HEK293 (cell line): ENCODE measurements around the gene KRTAP12-4.
"Not testable (repeated sequence)": the region's sequence is repeated elsewhere in the genome, so short reads cannot be mapped to it uniquely, and the experiment has no call there.

Source experiments
- CTCF ChIA-PET: fragments of 350-600 bp; formaldehyde crosslinking; extraction: SDS; loops from one replicate; lab custom pipeline; 2021; ENCODE audit warnings: antibody characterized with exemption; lab: Yijun Ruan, JAX
- POLR2A ChIA-PET: fragments of 300-600 bp; formaldehyde crosslinking; extraction: SDS; loops from one replicate; lab custom pipeline; 2020; ENCODE audit warnings: antibody characterized with exemption, inconsistent platforms; lab: Yijun Ruan, JAX
- H3K27ac ChIP-seq: fragments of 200-500 bp; sonication (Bioruptor generic); 2 replicates; pipeline ENCODE4 v1.5.1; 2014; ENCODE audit warnings: low read depth, low read length, control low read depth, inconsistent platforms; ENCODE audit errors: extremely low read depth
- H3K36me3 ChIP-seq, 2 experiments: fragments of 200-500 bp in 1 of 2; sonication (Bioruptor generic) in 1 of 2; 1 replicate in 1 of 2; 2 replicates in 1 of 2; pipeline ENCODE4 v1.5.1; 2014 to 2017; ENCODE audit warnings: inconsistent platforms in 2 of 2, low read length in 2 of 2; ENCODE audit not compliant: control insufficient read depth in 2 of 2, insufficient read depth in 1 of 2
- H3K4me1 ChIP-seq: fragments of 200-500 bp; sonication (Bioruptor generic); 2 replicates; pipeline ENCODE4 v1.5.1; 2014; ENCODE audit warnings: mild to moderate bottlenecking, low read length, inconsistent platforms; ENCODE audit not compliant: control insufficient read depth, insufficient read depth
- H3K4me3 ChIP-seq: 2 replicates; pipeline ENCODE4 v1.5.1; 2011; ENCODE audit warnings: low read depth, mild to moderate bottlenecking, control low read depth, low read length, moderate library complexity
- H3K9me3 ChIP-seq: fragments of 200-500 bp; sonication (Bioruptor generic); 2 replicates; pipeline ENCODE4 v1.5.1; 2014; ENCODE audit warnings: low read depth, low read length, inconsistent platforms; ENCODE audit not compliant: control insufficient read depth, insufficient read depth
- SETDB1 ChIP-seq: IDR thresholded peaks from one replicate; pipeline ENCODE4 v1.6.1; 2017; ENCODE audit warnings: mild to moderate bottlenecking, low read length, moderate library complexity, mixed read lengths; ENCODE audit not compliant: insufficient read length
- ZNF112 ChIP-seq: fragments of 450-650 bp; formaldehyde crosslinking; IDR thresholded peaks from 2 replicates; pipeline ENCODE4 v1.5.0; 2017; ENCODE audit warnings: missing biosample characterization, missing genetic modification characterization
- ZNF146 ChIP-seq: fragments of 450-650 bp; formaldehyde crosslinking; IDR thresholded peaks from 2 replicates; pipeline ENCODE4 v1.5.1; 2016; ENCODE audit warnings: missing biosample characterization, missing genetic modification characterization
- ZNF2 ChIP-seq: fragments of 450-650 bp; formaldehyde crosslinking; IDR thresholded peaks from 2 replicates; pipeline ENCODE4 v1.5.1; 2016; ENCODE audit warnings: missing biosample characterization, missing genetic modification characterization
- ZNF416 ChIP-seq: fragments of 450-650 bp; formaldehyde crosslinking; IDR thresholded peaks from 2 replicates; pipeline ENCODE4 v1.5.1; 2016; ENCODE audit warnings: missing biosample characterization, missing genetic modification characterization
- ZNF585B ChIP-seq: fragments of 450-650 bp; formaldehyde crosslinking; IDR thresholded peaks from 2 replicates; pipeline ENCODE4 v1.5.1; 2016; ENCODE audit warnings: missing biosample characterization, missing genetic modification characterization
- ZNF624 ChIP-seq: fragments of 450-650 bp; formaldehyde crosslinking; IDR thresholded peaks from 2 replicates; pipeline ENCODE4 v1.5.1; 2017; ENCODE audit warnings: missing biosample characterization, missing genetic modification characterization
- ZNF707 ChIP-seq: fragments of 450-650 bp; formaldehyde crosslinking; IDR thresholded peaks from 2 replicates; pipeline ENCODE4 v1.5.1; 2016; ENCODE audit warnings: missing biosample characterization, missing genetic modification characterization
- ZNF792 ChIP-seq: fragments of 450-650 bp; formaldehyde crosslinking; IDR thresholded peaks from 2 replicates; pipeline ENCODE4 v1.5.1; 2016; ENCODE audit warnings: missing biosample characterization, missing genetic modification characterization

Gene KRTAP12-4

DNA sequence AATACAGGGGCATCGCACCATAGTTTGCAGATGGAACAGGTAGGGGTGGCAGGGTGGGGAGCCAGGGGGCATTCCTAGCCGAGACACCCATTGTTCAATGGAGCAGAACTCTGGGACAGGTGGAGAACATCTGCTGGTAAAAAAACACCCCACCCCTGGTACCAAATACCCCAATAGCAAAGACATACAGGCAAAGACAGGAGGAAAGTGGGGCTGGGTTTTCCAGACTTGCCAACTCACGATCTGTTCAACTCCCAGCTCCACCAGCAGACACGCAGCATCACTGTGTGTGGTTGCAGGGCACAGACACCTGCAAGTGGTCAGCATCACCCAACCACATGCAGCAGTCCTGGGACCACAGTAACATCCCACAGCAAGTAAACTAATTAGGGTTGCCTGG is 42.9 kb downstream of the KRTAP12-4 start:
- no peak overlapping the region for H3K27ac ChIP-seq
- ChIA-PET POLR2A (no interaction called here), CTCF (no interaction called here)
- no peak overlapping the region for H3K4me3 ChIP-seq
- TF ChIP-seq ZNF416 (tag by site-specific recombination) (no peak), ZNF707 (tag by site-specific recombination) (peak; percentile 94)
- H3K36me3 ChIP-seq: no peaks in the 10 kb centered on the region
- H3K4me1 ChIP-seq: no peaks in the 10 kb centered on the region
- no peaks in the 10 kb centered on the region for H3K9me3 ChIP-seq

DNA sequence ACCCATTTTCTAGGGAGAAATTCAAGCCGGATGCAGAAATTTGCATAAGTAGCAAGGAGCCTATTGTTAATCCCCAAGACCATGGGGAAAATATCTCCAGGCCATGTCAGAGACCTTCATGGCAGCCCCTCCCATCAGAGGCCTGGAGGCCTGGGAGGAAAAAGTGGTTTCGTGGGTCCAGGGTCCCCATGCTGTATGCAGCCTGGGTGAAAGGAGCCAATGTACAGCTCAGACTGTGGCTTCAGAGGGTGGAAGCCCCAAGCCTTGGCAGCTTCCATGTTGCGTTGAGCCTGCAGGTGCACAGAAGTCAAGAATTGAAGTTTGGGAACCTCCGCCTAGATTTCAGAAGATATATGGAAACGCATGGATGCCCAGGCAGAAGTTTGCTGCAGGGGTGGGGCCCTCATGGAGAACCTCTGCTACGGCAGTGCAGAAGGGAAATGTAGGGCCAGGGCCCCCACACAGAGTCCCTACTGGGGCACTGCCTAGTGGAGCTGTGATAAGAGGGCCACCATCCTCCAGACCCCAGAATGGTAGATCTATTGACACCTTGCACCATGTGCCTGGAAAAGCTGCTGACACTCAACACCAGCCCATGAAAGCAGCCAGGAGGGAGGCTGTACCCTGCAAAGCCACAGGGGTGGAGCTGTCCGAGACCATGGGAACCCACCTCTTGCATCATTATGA is 44.2 kb downstream of the KRTAP12-4 start:
- H3K4me1 ChIP-seq, H3K36me3 ChIP-seq, H3K27ac ChIP-seq, POLR2A ChIA-PET, H3K9me3 ChIP-seq, H3K4me3 ChIP-seq: not testable (repeated sequence)
- TF ChIP-seq ZNF585B (tag by site-specific recombination): peak; percentile 68
- CTCF ChIA-PET: interaction anchor here (0.6 kb wide), 1 partner anchor 139 kb away, joined by 4 read pairs; no protein-coding TSS in a partner anchor

DNA sequence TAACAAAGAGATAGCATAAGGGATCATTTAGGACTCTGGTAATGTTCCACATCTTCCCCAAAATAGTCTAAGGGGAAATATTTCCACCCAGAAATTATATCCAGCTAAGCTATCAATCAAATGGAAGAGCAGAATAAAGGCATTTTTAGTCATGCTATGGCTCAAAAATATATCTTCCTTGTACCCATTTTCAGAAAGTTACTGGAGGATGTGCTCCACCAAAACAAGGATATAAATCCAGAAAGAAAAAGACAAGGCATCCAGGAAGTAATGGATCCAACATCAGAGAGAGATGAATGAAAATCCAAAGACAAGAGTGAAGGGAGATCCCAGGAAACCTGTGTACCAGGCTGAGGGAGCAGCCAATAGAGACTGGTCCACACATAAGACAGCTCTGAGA is 45.3 kb downstream of the KRTAP12-4 start:
- POLR2A ChIA-PET: no interaction called here
- CTCF ChIA-PET: interaction anchor here (0.6 kb wide), 1 partner anchor 99 kb away, joined by 5 read pairs; no protein-coding TSS in a partner anchor
- H3K9me3 ChIP-seq: no peaks in the 10 kb centered on the region

DNA sequence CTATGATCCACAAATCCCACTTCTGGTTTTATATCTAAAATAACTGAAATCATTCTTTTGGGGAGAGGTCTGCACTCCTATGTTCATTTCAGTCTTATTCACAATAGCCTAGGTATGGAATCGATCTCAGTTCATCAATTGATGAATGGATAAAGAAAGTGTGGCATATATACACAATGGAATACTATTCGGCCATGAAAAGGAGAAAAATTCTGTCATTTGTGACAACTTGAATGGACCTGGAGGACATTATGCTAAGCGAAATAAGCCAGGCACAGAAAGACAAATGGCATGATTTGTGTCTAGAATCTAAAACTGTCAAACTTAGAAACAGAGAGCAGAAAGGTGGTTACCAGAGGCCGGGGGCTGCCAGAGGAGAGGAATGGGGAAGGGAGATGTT is 48.0 kb downstream of the KRTAP12-4 start:
- H3K9me3 ChIP-seq: no peaks in the 10 kb centered on the region
- no peaks in the 10 kb centered on the region for H3K36me3 ChIP-seq
- no peak overlapping the region for H3K27ac ChIP-seq
- TF ChIP-seq ZNF146 (tag by site-specific recombination) (peak; percentile 93), ZNF112 (tag by site-specific recombination) (no peak)
- POLR2A ChIA-PET: no interaction called here
- no peak overlapping the region for H3K4me3 ChIP-seq
- CTCF ChIA-PET: no interaction called here
- H3K4me1 ChIP-seq: no peaks in the 10 kb centered on the region

More for the DNA sequence above, 45.3 kb downstream of the KRTAP12-4 start:
- no peak overlapping the region for H3K27ac ChIP-seq
- TF ChIP-seq ZNF624 (tag by site-specific recombination) (peak; percentile 85; the same call in 1 of the 2 replicates), ZNF792 (tag by site-specific recombination) (no peak), SETDB1 (peak; percentile 66), ZNF2 (tag by site-specific recombination) (no peak)
- TF ChIP-seq, all 188 proteins: peak for 2
- no peaks in the 10 kb centered on the region for H3K4me1 ChIP-seq
- H3K36me3 ChIP-seq: no peaks in the 10 kb centered on the region
- H3K4me3 ChIP-seq: no peak overlapping the region
